Measurements from ENCODE around the gene SEMA3C. TPM values are rescaled to one million over a fixed set of nuclear protein-coding genes. Genes with fewer than 3 reads are reported as not detected.

The SEMA3C gene
- total RNA-seq, 1 experiment from 2014 or later: 232 TPM

DNA sequence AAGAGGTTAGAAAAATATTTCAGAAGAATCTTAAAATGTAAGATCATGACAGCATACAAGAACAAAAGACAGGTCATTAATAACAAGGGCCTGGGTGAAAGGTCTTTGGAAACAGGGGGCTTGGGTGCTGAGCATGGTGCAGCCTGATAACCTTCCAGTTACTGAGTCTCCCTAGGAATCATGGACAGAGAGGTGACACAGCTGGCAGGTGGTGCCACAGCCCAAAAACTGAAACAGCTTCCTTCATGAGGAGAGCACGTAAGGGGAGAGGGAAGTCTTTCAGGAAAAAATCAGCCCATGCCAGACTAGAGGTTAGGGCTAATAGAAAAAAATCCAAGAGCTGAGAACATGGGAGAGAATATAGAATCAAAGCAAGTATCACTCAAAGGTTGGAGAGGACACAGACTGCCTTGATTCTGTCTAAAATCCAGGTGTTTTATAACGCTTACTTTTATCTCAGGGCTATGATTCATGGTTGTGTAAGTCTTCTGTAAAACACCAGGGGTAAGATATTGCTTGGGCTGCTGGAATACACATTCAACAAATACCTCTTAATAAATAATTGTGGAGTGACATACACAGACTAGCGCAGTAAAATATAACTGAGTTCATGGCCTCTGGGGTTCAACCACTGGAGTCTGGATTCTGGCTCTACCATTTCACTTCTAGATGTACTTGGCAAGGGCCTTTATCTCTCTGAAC is 88.1 kb downstream of the SEMA3C start:
- TSS peak; percentile 9 for BruUV-seq (replicated peaks)
- CTCF ChIA-PET: no interaction called here
- Histone ChIP-seq H3K36me3 (ENCODE audit: control insufficient read depth, insufficient read depth, low read length) (peaks cover 5% of the 10 kb centered on the region; the same call in 1 of the 2 replicates), H3K9me3 (ENCODE audit: control insufficient read depth, insufficient read depth, low read depth, low read length) (no peaks in the 10 kb centered on the region), H3K27me3 (ENCODE audit: control insufficient read depth, insufficient read depth, low read length) (no peaks in the 10 kb centered on the region), H3K4me3 (ENCODE audit: low read depth in 2 of 2, low read length in 2 of 2) (no peak overlapping the region), H3K27ac (ENCODE audit: low read length) (peak overlapping the region; percentile 90), H3K4me1 (ENCODE audit: control insufficient read depth, insufficient read depth, low read length) (peaks cover 98% of the 10 kb centered on the region)
- intact Hi-C loops (cut with micrococcal nuclease; ENCODE audit: unreplicated experiment) (no loop called here), in situ Hi-C loops (cut with HindIII; ENCODE audit: low pct_unique_long_range_greater_than_20kb, low sequenced_read_pairs) (no loop called here)
- POLR2A ChIA-PET: no interaction called here
- ATAC-seq (peak; percentile 75), DNase-seq (ENCODE audit: low read depth, low spot score) (no peak)
- TF ChIP-seq TCF7L2 (IDR thresholded peaks at IDR 0.05; ENCODE audit: low read depth, low read length) (peak; percentile 61), POLR2AphosphoS5 (IDR thresholded peaks at IDR 0.05; ENCODE audit: low read depth, low read length) (peak; percentile 41), SIN3A (IDR thresholded peaks at IDR 0.05; ENCODE audit: borderline replicate concordance, insufficient read depth, low read depth, low read length) (no peak), CTCF (IDR thresholded peaks at IDR 0.05) (no peak)
- TF ChIP-seq, protein P1, sequence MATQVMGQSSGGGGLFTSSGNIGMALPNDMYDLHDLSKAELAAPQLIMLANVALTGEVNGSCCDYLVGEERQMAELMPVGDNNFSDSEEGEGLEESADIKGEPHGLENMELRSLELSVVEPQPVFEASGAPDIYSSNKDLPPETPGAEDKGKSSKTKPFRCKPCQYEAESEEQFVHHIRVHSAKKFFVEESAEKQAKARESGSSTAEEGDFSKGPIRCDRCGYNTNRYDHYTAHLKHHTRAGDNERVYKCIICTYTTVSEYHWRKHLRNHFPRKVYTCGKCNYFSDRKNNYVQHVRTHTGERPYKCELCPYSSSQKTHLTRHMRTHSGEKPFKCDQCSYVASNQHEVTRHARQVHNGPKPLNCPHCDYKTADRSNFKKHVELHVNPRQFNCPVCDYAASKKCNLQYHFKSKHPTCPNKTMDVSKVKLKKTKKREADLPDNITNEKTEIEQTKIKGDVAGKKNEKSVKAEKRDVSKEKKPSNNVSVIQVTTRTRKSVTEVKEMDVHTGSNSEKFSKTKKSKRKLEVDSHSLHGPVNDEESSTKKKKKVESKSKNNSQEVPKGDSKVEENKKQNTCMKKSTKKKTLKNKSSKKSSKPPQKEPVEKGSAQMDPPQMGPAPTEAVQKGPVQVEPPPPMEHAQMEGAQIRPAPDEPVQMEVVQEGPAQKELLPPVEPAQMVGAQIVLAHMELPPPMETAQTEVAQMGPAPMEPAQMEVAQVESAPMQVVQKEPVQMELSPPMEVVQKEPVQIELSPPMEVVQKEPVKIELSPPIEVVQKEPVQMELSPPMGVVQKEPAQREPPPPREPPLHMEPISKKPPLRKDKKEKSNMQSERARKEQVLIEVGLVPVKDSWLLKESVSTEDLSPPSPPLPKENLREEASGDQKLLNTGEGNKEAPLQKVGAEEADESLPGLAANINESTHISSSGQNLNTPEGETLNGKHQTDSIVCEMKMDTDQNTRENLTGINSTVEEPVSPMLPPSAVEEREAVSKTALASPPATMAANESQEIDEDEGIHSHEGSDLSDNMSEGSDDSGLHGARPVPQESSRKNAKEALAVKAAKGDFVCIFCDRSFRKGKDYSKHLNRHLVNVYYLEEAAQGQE (IDR thresholded peaks at IDR 0.05; ENCODE audit: insufficient read depth in 1 of 2, low read depth in 2 of 2, low read length in 1 of 2): no peak

GRCh38 chr7:80830010-80830409 is 88.8 kb downstream of the SEMA3C start:
- ChIA-PET CTCF (no interaction called here), POLR2A (no interaction called here)
- BruUV-seq (replicated peaks): no TSS peak
- Histone ChIP-seq H3K27me3 (ENCODE audit: control insufficient read depth, insufficient read depth, low read length) (no peaks in the 10 kb centered on the region), H3K4me1 (ENCODE audit: control insufficient read depth, insufficient read depth, low read length) (peaks cover 98% of the 10 kb centered on the region), H3K4me3 (ENCODE audit: low read depth in 2 of 2, low read length in 2 of 2) (no peak overlapping the region), H3K27ac (ENCODE audit: low read length) (peak overlapping the region; percentile 90), H3K9me3 (ENCODE audit: control insufficient read depth, insufficient read depth, low read depth, low read length) (no peaks in the 10 kb centered on the region), H3K36me3 (ENCODE audit: control insufficient read depth, insufficient read depth, low read length) (peaks cover 9% of the 10 kb centered on the region; the same call in 1 of the 2 replicates)
- in situ Hi-C loops (cut with HindIII; ENCODE audit: low pct_unique_long_range_greater_than_20kb, low sequenced_read_pairs): no loop called here
- TF ChIP-seq CTCF (IDR thresholded peaks at IDR 0.05): no peak
- no peak for TF ChIP-seq POLR2AphosphoS5 (IDR thresholded peaks at IDR 0.05; ENCODE audit: low read depth, low read length)
- TF ChIP-seq TCF7L2 (IDR thresholded peaks at IDR 0.05; ENCODE audit: low read depth, low read length): no peak
- TF ChIP-seq, protein P1 (IDR thresholded peaks at IDR 0.05; ENCODE audit: insufficient read depth in 1 of 2, low read depth in 2 of 2, low read length in 1 of 2): no peak
- TF ChIP-seq SIN3A (IDR thresholded peaks at IDR 0.05; ENCODE audit: borderline replicate concordance, insufficient read depth, low read depth, low read length): no peak
- ATAC-seq (no peak), DNase-seq (ENCODE audit: low read depth, low spot score) (no peak)
- intact Hi-C loops (cut with micrococcal nuclease; ENCODE audit: unreplicated experiment): no loop called here

All from Panc1 (cell line).